GM18861 (cell line): ENCODE results near the gene ZNF580.

Experiments
- ATAC-seq: cut with Tn5 transposase; IDR thresholded peaks from one replicate; pipeline ENCODE4 v1.9.1; 2021; ENCODE audit not compliant: unreplicated experiment

The ZNF580 gene

DNA sequence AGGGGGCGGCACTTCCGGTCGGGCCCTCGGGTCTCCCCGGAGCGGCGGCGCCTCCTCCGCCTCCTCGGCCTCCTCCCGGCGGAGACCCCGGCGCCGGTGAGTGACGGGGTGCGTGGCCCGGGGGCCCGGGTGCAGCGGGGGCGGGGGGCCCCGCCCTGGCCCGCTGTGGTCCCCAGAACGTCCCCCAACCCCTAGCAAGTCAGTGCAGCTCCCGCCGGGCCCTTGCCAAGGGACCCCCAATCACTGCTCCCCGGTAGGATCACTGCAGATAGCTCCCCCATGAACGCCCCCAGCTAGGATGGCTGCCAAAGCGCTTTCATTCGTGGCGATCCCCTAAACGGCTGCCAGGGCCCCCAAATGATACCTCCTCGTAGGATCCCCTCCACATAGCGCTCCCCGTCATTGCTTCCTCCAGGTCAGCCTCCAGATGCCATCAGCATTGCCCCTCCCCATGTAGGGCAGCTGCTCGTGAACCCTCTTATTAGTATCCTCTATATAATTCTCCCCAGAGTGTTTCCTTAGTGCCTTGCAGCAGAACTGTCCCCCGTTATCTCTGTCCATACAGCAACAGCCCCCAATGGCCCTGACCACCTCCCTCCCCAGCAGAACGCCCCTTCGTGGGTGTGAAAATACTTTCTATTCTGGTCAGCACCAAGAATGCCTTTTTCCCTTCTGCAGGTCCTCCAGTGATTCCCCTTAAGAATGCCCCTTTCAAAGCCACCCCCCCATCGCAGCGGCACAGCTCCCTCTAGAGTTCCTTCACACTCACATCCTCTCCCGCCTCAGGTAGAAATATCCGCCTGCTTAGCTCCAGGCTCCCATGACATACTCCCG, 34.9 kb upstream of the ZNF580 start, which contains the start of gene ZNF865:
Gene ZNF865, plus strand, starts transcription at position 11 of the 834 bp plus-strand sequence. CDS start 7,972 bp downstream, outside the sequence.
- no peak for ATAC-seq

DNA sequence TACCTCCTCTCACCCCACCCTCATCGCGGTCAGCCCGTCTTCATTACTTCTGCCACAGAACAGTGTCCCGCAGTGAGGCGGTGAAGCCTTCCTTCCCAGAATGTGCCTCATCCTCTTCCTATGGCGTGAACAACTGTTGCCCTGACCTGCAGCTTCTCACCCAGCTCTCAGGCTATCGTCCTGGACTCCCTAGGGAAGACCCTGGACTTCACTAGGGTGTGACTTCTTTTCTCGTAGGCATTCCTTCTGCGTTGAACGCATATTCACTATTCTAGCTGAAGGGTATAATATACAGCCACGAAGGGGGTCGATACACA, 34.4 kb upstream of the ZNF580 start:
- ATAC-seq = no peak

DNA sequence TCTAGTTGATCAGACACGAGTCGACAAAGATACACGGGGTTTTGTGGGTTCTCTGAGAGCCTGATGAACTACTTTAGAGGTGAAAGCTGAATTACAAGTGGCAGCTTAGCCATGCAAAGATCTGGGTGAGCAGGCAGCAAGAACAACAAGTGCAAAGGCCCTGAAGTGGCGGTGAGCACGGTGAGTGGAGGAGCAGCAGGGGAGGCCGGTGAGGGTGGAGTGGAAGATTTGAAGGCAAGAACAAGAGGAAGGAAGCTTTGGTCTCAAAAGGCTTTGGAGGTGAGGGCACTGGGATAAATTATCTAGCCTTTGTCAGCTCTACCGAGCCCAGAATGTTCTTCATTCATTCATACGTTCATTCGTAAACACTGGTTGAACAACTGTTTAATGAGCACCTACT, 34.0 kb upstream of the ZNF580 start:
- no peak for ATAC-seq

DNA sequence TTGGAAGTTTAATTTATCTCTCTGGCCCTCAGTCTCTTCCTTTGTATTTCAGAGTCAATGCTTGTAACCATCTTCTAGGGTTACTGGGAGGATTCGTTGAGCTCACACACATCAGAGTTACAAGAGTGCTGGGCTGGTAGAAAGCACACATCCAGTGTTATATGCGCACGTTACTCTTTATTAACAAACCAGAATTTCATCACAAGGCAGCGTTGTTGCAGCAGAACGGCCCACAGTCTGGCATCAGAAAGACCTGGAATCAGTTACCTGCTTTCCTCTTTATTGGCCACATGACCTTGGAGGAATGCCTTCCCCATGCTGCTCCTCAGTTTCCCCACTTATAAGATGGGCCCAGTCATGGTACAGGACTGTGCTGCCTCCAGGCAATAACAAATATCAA, 31.5 kb upstream of the ZNF580 start:
- no peak for ATAC-seq

DNA sequence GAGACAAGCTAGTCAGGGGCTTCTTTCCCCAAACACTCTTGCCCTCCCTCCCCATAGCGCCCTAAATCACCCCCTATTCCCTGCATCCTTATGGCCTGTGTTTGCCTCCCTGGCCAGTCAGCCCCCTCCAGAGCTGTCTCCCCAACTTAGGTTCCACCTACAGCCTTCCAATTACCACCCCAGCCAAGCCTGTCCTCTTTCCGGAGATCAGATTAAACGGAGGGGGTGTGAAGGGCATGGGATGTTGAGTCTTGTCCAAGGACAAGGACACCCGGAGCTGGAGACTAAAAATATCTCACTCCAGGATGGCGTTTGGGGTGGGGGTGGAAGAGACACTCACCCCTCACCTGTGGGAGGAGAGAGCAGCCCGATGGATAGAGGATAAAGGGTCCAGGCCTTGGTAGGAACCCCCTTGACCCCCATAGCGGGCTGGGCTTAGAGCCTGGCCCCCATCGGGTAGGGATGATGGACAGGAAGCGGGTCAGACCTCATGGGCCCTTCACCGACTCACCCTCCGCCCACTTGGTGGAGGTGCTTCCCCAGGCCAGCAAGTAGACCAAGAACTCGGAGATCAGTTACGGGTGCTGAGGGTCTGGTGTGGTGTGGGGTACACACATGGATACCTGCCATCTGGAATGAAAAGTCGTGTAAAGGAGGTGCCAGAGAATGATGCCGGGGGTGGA, 29.4 kb upstream of the ZNF580 start:
- ATAC-seq = no peak

DNA sequence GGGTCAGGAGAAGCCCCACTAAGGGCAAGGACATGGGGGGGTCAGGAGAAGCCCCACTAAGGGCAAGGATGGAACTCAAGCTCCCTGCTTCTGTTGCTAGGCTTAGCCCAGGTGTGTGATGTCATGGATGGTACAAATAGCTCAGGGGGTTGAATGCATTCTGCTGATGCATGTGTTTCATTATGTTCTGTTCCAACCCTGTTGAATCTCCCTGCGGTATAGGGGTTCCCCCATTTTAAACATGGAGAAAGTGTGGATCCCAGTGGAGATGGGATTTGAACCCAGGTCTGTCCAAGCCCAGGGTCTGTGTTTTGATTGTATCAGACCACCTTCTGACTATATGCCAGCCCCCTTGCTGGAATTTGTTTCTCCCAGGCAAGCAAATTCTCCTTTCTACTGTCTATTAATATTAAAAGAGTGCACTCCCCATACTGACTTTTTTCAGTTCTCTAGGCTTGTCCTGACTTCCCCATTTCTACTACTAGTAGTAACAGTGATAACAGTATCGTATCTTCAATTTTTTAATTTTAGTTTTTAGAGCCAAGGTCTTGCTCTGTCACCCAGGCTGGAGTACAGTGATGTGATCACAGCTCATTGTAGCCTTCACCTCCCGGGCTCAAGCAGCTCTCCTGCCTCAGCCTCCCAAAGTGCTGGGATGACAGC, 28.7 kb upstream of the ZNF580 start:
- ATAC-seq = no peak

DNA sequence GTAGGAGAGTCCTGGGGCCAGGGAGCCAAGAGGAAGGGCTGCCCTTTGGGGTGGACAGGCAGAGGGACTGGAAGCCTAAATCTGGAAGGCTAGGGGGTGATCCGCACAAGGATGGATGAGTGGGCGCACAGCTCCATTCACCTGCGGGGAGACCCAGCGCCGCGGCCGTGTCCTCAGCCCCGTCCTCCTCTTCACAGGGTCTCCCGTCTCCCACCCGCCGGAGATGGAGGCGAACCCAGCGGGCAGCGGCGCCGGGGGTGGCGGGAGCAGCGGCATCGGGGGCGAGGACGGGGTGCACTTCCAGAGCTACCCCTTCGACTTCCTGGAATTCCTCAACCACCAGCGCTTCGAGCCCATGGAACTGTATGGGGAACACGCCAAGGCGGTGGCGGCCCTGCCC, 27.4 kb upstream of the ZNF580 start:
- no peak for ATAC-seq

DNA sequence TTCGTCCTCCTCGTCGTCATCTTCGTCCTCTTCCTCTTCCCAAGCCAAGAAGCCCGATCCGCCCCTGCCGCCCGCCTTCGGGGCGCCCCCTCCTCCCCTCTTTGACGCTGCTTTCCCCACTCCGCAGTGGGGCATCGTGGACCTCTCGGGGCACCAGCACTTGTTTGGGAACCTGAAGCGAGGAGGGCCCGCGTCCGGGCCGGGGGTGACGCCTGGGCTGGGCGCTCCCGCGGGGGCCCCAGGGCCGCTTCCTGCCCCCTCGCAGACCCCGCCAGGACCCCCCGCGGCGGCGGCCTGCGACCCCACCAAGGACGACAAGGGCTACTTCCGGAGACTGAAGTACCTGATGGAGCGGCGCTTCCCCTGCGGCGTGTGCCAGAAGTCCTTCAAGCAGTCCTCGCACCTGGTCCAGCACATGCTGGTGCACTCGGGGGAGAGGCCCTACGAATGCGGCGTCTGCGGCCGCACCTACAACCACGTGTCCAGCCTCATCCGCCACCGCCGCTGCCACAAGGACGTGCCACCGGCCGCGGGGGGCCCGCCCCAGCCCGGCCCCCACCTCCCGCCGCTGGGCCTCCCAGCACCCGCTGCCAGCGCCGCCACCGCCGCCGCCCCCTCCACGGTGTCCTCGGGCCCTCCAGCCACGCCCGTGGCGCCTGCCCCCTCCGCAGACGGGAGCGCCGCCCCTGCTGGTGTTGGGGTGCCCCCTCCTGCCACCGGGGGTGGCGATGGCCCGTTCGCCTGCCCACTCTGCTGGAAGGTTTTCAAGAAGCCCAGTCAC, 26.7 kb upstream of the ZNF580 start:
- ATAC-seq = no peak

DNA sequence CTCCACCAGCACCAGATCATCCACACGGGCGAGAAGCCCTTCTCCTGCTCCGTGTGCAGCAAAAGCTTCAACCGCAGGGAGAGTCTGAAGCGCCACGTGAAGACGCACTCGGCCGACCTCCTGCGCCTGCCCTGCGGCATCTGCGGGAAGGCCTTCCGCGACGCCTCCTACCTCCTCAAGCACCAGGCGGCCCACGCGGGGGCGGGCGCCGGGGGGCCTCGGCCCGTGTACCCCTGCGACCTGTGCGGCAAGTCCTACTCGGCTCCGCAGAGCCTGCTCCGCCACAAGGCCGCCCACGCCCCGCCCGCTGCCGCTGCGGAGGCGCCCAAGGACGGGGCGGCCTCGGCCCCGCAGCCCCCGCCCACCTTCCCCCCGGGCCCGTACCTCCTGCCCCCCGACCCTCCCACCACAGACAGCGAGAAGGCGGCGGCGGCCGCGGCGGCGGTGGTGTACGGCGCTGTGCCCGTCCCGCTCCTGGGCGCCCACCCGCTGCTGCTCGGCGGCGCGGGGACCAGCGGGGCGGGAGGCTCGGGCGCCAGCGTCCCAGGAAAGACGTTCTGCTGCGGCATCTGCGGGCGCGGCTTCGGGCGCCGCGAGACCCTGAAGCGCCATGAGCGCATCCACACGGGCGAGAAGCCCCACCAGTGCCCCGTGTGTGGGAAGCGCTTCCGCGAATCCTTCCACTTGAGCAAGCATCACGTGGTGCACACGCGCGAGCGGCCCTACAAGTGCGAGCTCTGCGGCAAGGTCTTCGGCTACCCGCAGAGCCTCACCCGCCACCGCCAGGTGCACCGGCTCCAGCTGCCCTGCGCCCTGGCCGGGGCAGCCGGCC, 25.9 kb upstream of the ZNF580 start:
- ATAC-seq = no peak

DNA sequence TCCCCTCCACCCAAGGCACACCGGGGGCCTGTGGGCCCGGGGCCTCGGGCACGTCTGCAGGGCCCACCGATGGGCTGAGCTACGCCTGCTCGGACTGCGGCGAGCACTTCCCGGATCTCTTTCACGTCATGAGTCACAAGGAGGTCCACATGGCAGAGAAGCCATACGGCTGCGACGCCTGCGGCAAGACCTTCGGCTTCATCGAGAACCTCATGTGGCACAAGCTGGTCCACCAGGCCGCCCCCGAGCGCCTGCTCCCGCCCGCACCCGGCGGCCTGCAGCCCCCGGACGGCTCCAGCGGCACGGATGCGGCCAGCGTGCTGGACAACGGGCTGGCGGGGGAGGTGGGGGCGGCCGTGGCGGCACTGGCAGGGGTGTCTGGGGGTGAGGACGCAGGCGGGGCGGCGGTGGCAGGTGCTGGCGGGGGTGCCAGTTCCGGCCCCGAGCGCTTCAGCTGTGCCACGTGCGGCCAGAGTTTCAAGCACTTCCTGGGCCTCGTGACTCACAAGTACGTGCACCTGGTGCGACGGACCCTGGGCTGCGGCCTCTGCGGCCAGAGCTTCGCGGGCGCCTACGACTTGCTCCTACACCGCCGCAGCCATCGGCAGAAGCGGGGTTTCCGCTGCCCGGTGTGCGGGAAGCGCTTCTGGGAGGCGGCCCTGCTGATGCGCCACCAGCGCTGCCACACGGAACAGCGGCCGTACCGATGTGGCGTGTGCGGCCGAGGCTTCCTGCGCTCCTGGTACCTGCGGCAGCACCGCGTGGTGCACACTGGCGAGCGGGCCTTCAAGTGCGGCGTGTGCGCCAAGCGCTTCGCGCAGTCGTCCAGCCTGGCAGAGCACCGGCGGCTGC, 25.0 kb upstream of the ZNF580 start:
- ATAC-seq = no peak

DNA sequence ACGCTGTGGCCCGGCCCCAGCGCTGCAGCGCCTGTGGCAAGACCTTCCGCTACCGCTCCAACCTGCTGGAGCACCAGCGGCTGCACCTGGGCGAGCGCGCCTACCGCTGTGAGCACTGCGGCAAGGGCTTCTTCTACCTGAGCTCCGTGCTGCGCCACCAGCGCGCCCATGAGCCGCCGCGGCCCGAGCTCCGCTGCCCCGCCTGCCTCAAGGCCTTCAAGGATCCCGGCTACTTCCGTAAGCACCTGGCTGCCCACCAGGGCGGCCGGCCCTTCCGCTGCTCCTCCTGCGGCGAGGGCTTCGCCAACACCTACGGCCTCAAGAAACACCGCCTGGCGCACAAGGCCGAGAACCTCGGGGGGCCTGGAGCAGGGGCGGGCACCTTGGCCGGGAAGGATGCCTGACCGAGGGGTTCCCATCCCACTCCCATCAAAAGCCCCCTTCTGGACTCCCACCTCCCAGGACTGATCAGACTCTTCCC, 24.4 kb upstream of the ZNF580 start:
- no peak for ATAC-seq

DNA sequence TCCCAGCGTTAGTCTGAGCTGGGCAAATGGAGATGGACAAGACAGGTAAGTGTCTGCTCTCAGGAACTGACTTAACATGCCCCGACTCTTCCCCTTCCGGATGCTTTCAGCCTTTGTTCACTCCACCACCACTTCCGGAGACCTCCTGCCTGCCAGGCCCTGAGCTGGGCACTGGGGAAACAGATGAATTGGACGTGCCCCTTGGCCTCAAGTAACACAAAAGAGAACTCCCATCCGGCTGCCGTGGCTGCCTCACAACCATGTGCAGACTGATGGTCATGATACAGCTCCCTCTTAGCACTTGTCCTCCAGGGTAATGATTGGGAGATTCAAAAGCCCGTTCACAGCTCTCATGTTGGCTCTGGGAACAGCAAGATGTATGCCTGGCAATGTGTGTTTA, 23.4 kb upstream of the ZNF580 start:
- no peak for ATAC-seq

DNA sequence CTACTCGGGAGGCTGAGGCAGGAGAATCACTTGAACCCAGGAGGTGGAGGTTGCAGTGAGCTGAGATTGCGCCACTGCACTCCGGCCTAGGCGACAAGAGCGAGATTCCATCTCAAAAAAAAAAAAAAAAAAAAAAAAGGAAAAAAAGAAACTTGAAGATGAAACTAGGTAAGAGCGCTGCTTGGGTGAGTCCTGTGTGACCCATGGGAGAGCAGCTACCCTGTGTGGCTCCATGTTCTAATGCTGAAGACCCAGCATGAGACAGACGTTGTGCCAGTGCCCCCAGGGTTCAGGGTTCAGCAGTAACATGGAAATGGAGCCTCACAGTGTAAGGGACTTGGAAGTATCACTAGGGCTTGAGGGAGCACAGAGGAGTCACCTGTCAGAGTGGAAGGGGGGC, 22.4 kb upstream of the ZNF580 start:
- ATAC-seq = no peak

DNA sequence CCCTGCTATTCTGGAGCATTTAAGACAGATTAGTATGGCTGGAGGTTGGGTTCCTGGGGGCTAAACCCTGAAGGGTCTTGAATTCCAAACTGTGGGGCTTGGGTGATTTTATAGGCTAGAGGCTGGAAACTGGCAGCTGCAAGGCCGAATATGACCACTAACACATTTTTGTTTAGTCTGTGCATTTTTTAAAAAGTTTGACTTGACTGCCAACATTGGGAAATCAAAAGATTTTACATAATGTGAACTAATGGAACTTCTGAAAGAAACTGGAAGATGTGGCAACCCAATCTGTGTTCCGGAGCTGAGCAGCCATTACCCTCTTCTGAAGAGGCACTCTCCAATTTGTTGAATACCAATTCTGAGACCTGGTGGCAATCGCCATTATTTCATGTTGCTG, 21.5 kb upstream of the ZNF580 start:
- ATAC-seq = no peak

DNA sequence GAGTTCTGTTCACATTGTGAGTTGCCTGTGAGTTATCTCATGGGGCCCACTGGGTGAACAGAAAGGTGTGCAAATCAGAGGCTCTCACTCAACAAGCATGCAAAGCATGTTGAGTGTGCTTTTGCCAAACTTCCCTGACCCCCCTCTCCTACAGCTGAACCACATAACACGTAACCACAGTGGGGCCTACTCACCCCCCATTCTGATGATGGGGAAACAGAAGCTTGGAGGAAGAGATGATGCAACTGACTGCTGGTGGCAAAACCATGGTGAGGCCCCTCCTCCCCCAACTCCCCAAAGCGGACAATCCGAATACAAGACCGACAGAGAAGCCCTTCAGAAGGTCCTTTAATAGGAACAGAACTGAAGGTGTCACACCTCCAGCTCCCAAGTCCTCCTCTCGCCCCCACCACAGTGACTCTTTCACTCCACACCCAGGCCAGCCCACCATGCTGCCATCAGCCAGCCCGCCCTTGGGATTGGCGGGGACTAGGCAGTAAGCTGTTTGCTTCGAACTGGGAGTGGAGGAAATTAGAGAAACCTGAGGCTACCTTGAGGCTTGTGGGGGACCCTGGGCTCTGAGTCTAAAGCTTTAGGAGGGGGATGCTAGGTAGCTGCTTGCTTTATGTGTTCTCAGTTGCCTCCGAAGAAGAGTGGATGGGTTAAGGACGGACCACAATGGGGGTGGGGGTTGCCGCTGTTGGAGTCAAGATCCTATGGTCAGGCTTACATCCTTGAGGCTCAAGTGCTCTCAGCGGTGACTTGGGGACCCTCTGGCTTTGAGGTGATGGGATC, 20.2 kb upstream of the ZNF580 start:
- ATAC-seq = no peak

DNA sequence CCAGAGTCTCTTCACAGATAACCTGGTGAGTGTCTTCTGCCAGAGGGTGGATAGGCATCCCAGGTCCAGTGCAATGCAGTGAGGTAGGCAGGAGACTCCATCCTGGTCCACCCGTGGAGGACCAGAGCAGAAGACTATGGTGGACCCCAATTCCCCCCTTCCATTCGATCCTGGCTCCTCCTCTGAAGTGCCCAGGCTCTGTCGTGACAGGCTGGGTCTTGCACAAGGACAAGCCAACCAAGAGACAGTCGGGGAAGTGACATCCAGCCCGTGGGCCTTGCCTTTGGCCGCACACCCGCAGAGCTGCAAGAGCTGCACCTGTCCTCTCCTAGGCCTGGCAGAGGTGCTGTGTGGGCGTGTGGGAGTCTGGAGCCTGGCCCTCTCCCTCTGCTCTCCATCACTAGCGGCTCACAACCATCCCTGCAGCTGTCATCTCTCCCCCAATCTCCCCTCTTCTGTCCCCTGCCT, 19.6 kb upstream of the ZNF580 start:
- ATAC-seq = no peak

DNA sequence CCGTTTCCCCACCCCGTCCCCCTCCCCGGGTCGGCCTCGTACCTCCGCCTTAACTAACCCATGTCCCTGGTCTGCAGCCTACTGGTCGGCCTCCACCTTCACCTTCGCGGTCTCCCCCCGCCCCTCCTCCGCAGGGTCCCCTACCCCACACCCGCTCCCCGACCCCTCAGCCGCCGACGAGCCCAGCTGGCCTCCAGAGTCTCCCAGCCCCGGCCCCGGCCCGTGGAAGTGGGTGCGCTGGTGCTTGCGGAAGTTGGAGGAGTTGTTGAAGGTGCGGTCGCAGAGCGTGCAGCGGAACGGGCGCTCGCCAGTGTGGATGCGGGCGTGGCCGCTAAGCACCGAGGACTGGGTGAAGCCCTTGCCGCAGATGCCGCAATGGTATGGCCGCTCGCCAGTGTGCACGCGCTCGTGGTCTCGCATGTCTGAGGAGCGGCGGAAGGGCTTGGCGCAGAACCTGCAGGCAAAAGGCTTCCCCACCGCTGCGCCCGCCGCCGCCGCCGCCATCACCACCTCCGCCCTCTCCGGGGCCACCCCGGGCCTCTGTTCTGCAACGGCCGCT, 19.1 kb upstream of the ZNF580 start:
- no peak for ATAC-seq
